NCI-H1436 treated with DMSO at 0.1 percent for 48 hours (cell line): ENCODE data around the gene PYGB.

Experiments used
- DNase-seq: peaks from one replicate; lab custom pipeline; 2025; lab: John Stamatoyannopoulos, UW

The PYGB gene

GRCh38 chr20:25282796-25283195 lies 34.9 kb downstream of the PYGB start:
- DNase-seq = no peak

GRCh38 chr20:25283221-25283951 lies 35.5 kb downstream of the PYGB start:
- DNase-seq = no peak

DNA sequence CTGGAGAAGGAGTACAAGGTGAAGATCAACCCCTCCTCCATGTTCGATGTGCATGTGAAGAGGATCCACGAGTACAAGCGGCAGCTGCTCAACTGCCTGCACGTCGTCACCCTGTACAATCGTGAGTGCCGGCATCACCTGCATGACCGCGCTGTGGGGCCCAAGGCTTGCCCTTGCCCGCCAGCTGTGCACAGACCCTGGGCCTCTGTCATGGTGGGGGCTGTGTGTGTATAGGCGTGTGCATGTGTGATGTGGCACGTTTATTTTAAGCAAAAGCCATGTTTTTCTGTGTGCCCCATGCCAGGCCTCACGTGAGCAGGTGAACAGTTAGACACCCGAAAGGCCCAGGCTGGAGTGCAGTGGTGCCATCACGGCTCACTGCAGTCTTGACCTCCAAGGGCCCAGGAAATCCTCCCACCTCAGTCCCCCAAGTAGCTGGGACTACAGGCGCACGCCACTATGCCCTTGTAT lies 36.3 kb downstream of the PYGB start:
- DNase-seq = no peak

DNA sequence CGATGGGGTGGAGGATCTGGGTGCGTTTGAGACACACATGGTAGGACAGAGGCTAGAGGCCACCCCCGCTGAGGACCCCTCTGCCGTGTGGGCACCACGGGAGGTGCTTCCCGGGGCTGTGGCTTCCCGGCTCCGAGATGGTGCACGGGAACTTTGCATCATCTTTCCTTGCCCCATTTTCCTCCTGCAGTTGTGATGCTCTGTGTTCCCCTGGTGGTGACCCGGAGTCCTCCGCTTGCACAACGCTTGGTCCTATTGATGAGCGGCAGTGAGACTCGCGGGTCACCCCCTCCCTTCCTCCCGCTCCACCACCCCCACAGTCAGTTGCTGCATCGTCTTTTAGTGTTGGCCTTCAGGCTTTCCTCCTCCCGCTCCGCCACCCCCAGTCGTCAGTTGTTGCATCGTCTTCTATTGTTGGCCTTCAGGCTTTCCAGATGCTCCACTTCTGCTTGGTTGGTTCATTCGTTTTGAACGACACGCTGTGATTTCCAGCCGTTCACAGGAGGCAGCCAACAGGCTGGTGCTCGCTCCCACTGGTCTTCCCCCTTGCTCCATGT lies 37.3 kb downstream of the PYGB start:
- no peak for DNase-seq

GRCh38 chr20:25285856-25286798 lies 38.2 kb downstream of the PYGB start:
- DNase-seq = no peak

GRCh38 chr20:25286917-25287316 lies 39.0 kb downstream of the PYGB start:
- DNase-seq = no peak

- no peak for DNase-seq
Observed at GRCh38 chr20:25287631-25288290, 39.9 kb downstream of the PYGB start.

GRCh38 chr20:25288291-25289181 lies 40.7 kb downstream of the PYGB start:
- no peak for DNase-seq

DNA sequence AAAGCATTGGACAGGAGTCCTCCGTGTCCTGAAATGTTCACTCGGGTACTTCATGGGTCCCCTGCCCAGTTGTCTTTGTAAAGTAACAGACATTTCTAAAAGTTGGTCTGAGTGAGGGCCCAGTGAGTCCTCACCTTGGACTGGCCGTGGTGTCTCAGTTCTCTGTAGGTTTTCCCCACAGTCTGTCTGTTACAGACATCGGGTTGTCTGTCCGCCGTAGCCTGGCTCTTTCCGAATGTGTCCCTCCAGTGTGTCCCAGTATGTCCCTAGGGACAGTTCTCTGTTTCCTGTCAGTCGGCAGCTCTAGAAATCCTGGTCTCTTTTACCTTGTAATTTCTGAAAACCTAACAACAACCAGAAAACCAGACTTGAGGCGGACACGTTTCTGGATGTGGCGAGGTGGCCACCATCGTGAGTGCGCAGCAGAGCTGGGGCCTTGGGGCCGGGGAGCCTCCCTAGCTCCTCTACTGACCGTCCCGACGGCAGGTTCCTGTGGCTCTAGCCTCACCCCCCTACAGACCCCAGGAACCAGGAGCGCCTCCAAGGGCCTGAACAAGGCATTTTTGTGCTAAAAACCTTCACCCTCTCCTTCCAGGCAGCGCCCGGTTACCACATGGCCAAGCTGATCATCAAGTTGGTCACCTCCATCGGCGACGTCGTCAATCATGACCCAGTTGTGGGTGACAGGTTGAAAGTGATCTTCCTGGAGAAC lies 42.2 kb downstream of the PYGB start:
- DNase-seq = no peak

DNA sequence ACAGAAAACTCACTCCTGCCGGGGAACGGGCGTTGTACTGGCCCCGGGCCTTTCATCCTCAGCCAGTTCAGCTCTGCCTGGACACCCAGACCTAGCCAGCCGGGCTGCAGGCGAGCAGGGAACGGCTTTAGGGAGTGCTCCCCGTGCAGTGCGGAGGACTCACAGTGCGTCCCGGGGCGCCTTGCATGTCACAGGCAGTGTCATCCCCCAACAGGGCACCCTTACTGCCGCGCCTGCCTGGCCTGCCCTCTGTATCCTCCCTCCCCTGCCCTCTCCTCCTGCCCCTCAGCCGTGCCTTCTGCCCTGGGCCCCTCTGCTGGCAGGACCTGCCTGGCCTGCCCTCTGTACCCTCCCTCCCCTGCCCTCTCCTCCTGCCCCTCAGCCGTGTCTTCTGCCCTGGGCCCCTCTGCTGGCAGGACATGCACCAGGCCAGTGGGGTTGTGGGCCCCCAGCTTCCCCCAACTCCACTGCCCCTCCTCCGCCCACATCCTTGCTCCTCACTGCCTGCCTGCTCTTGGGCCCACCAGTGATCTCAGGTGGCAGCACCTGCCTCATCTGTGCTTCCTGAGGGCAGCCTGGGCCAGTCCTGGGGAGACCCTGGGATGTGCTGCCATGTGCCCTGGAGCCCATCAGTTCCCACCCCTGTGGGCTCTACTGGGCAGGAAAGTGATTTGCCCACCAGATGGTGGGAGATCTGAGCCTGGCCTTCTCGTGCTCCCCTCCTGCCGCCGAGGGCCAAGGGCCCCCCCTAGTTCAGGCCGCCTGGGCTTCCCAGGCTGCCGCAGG lies 43.0 kb downstream of the PYGB start:
- no peak for DNase-seq

DNA sequence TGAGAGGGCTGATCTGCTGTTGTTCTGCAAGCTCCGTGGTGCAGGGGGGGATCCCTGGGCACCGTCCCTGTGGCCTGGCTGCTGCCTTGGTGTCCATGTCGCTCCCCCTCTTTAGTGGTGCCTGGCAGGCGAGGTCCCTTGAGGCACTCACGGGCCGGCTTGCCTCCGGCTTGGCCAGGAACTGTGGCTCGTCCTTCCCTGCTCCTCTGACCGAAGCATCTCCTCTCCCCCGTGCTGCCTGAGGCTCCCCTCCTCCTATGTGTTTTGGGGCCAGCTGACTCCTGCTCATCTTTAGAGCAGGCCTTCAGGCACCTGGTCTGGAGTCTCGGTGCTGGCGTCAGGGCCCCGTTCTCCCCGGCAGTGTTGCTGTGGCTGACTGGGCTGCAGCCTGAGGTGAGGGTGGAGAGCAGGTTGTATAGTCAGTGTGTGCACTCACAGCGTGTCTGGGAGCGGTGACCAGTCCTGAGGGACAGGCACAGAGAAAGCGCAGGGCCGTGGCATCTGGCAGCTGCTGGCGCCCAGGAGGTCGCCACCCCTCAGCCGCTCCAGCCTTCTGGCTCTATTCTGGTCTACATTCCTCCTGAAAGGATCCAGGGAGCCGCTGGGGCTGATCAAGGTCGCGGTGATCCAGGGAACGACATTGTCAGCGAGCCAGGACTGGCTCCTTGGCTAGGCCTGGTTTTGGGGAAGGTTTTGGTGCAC lies 43.7 kb downstream of the PYGB start:
- no peak for DNase-seq

DNA sequence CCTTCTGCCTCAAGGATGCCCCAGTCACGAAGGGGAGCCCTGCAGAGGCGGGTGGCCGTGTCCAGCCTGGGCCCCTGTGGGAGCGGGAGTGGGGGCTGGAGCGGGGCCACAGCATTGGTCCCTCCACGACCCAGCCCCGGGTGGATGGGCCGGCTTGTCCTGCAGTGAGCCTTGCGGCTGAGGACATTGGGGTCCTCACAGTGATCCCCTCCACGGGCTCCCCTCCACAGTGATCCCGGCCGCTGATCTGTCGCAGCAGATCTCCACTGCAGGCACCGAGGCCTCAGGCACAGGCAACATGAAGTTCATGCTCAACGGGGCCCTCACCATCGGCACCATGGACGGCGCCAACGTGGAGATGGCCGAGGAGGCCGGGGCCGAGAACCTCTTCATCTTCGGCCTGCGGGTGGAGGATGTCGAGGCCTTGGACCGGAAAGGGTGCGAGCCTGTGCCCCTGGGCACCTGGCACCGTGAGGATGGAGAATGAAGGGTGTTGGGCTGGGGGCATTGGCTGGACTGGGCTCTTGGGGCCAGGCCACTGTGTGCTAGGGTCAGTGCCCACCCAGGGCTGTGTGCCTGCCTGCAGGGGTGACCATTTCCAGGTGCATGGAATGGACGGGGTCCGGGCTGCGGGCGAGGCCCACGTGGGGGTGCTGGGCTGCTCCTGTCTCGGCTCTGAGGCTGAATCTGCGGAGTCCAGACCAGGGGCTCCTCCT lies 44.4 kb downstream of the PYGB start:
- no peak for DNase-seq

GRCh38 chr20:25293507-25293906 lies 45.6 kb downstream of the PYGB start:
- DNase-seq = no peak

DNA sequence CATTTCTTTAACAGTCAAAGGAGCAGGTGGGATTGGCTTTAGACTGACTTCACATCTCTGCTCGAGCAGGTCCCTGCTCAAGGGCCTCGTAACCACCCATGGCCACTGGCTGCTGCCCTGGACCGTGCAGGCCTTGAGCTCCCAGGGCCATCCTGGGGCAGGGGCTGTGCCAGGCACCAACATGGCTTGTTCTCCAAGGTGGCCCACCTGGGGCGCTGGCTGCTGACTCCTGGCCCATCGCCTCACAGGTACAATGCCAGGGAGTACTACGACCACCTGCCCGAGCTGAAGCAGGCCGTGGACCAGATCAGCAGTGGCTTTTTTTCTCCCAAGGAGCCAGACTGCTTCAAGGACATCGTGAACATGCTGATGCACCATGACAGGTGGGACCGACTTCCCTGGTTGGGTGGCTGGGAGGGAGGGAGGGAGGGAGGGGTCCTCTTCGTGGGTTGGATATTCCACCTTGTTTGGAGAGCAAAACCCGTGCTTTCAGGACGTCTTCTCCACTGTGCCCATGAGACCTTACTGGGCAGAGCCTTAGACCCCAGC lies 46.1 kb downstream of the PYGB start:
- no peak for DNase-seq

DNA sequence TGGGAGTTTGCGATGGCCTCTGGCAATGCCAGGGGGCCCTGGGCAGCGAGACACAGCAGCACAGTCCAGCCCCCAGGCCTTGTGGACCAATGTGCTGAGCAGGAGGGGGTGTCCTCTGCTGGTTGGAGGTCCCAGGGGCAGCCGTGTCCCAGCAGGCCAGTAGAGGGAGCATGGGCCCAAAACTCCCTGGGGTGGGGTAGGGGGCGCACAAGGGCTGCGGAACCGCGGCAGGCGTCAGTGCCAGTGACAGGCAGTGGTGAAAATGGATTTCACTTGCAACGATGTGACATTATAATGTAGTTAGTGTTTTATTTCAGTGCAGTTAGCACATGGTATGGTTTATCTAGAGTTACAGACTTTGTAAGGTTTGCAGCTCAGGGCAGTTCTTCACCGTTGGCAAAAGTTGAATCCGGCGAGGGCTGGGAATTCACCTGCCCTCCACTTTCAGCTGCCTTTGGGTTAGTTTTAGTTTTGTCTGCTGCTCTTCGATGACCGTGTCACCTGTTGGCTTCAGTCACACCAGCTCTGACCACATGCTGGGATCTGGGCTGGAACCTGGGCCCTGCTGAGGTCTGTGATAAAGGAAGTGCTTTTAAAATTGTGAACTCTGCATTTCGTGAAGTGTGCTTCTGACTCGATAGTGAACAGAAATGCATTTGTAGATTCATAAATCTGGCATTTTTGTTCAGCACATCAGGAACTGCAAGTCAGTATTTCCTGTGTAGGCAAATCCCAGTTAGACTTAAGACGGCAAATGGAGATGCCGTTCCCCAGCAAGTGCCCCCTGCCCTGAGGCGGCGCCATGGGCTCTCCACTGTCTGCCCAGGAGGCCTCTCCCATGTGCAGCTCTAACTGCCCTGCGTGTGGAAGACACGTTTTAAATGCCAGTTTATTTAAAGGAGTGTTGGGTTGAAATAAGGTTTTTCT lies 46.8 kb downstream of the PYGB start:
- DNase-seq = no peak

GRCh38 chr20:25295386-25296093 lies 47.7 kb downstream of the PYGB start:
- DNase-seq = no peak
